Measurements from ENCODE around the gene ETFA.

GRCh38 chr15:76201536-76202255, 109.6 kb downstream of the ETFA start:
- no peak for TF ChIP-seq POLR2AphosphoS5 (IDR thresholded peaks at IDR 0.05; ENCODE audit: low read length)
- TF ChIP-seq BRCA1 (IDR thresholded peaks at IDR 0.05; ENCODE audit: low read depth, low read length): no peak

Measured in GM12878 (cell line).